H1 (cell line): ENCODE data around the gene KIDINS220. TPM values are rescaled to one million over a fixed set of nuclear protein-coding genes. Genes with fewer than 3 reads are reported as not detected.

Source experiments
- CTCF ChIA-PET: fragments of 300-600 bp; sonication (Branson Sonifier 250); formaldehyde crosslinking; loops from one replicate; lab custom pipeline; 2021; ENCODE audit not compliant: partially characterized antibody; lab: Charles Lee
- POLR2A ChIA-PET: fragments of 300-600 bp; sonication (Branson Sonifier 250); formaldehyde crosslinking; loops from one replicate; lab custom pipeline; 2021; ENCODE audit warnings: inconsistent platforms; ENCODE audit not compliant: partially characterized antibody; lab: Charles Lee
- DNase-seq, 2 experiments: peaks; one replicate each; pipeline versions ENCODE4 v3.0.0 to v3.0.0-alpha.2; 2010 to 2022; ENCODE audit warnings: low spot score in 2 of 2, low read depth in 1 of 2, mixed read lengths in 1 of 2
- FAIRE-seq: peaks from 2 replicates; lab custom pipeline; 2011; peaks lifted over from hg19 to GRCh38; lab: Jason Lieb, UNC
- H2AFZ ChIP-seq: 2 replicates; pipeline ENCODE4 v1.8.1; 2012; ENCODE audit warnings: low read length, inconsistent platforms
- H2AK5ac ChIP-seq: 2 replicates; pipeline ENCODE4 v1.6.1; 2013; ENCODE audit warnings: low read depth, low read length
- H2BK120ac ChIP-seq: replicated peaks from 2 replicates; pipeline ENCODE3; 2013; ENCODE audit warnings: low read depth, low read length, inconsistent platforms
- H2BK12ac ChIP-seq: 2 replicates; pipeline ENCODE4 v1.6.1; 2013; ENCODE audit warnings: low read depth, low read length
- H2BK15ac ChIP-seq: 2 replicates; pipeline ENCODE4 v1.6.1; 2013; ENCODE audit warnings: low read length
- H2BK20ac ChIP-seq: 2 replicates; pipeline ENCODE4 v1.6.1; 2013; ENCODE audit warnings: low read length
- H2BK5ac ChIP-seq: 2 replicates; pipeline ENCODE4 v1.6.1; 2013; ENCODE audit warnings: low read depth, low read length
- H3K14ac ChIP-seq: 2 replicates; pipeline ENCODE4 v1.6.1; 2013; ENCODE audit warnings: inconsistent platforms; ENCODE audit not compliant: insufficient read length
- H3K18ac ChIP-seq: 2 replicates; pipeline ENCODE4 v1.6.1; 2013; ENCODE audit warnings: low read length; ENCODE audit errors: extremely low read depth
- H3K23ac ChIP-seq: 2 replicates; pipeline ENCODE4 v1.6.1; 2013; ENCODE audit warnings: inconsistent platforms; ENCODE audit not compliant: insufficient read length
- H3K23me2 ChIP-seq: 2 replicates; pipeline ENCODE4 v1.6.1; 2013; ENCODE audit warnings: low read depth, low read length
- H3K27ac ChIP-seq: 2 replicates; pipeline ENCODE4 v1.6.1; 2011; ENCODE audit warnings: low read depth, low read length, inconsistent platforms
- H3K27me3 ChIP-seq, 4 experiments: replicated peaks in 1 of 4; 1 replicate in 1 of 4; 2 replicates in 3 of 4; pipeline versions ENCODE4 v1.6.1 to v1.8.1; 2011 to 2013; ENCODE audit warnings: low read length in 3 of 4, mild to moderate bottlenecking in 3 of 4, inconsistent platforms in 2 of 4, mixed read lengths in 2 of 4, moderate library complexity in 1 of 4; ENCODE audit not compliant: control insufficient read depth in 3 of 4, insufficient read depth in 3 of 4; ENCODE audit errors: extremely low read depth in 1 of 4
- H3K36me3 ChIP-seq, 4 experiments: 2 replicates each; pipeline versions ENCODE4 v1.6.1 to v1.8.1; 2011 to 2013; ENCODE audit warnings: mild to moderate bottlenecking in 4 of 4, low read length in 3 of 4, moderate library complexity in 2 of 4, control low read depth in 1 of 4, inconsistent platforms in 1 of 4; ENCODE audit not compliant: insufficient read depth in 4 of 4, control insufficient read depth in 2 of 4
- H3K4ac ChIP-seq: replicated peaks from 2 replicates; pipeline ENCODE3; 2013; ENCODE audit warnings: low read length, low read depth, mixed read lengths, inconsistent platforms; ENCODE audit not compliant: insufficient read length
- H3K4me1 ChIP-seq, 4 experiments: replicated peaks in 1 of 4; 1 replicate in 1 of 4; 2 replicates in 3 of 4; pipeline versions ENCODE4 v1.6.1 to v1.8.1; 2011 to 2013; ENCODE audit warnings: low read length in 3 of 4, inconsistent platforms in 2 of 4, mixed read lengths in 1 of 4; ENCODE audit not compliant: insufficient read depth in 4 of 4, control insufficient read depth in 3 of 4
- H3K4me2 ChIP-seq, 2 experiments: 2 replicates each; pipeline versions ENCODE4 v1.6.1 to v1.8.1; 2011 to 2013; ENCODE audit warnings: low read depth in 2 of 2, low read length in 2 of 2, control low read depth in 1 of 2, inconsistent platforms in 1 of 2, mild to moderate bottlenecking in 1 of 2; ENCODE audit not compliant: insufficient read depth in 1 of 2
- H3K4me3 ChIP-seq, 4 experiments: fragments of 200-600, 300-600 bp in 1 of 4; sonication (generic), shearing (Covaris generic), sonication (Bioruptor Twin) in 1 of 4; 2 replicates each; pipeline versions ENCODE4 v1.5.1 to v1.8.1; 2011 to 2016; ENCODE audit warnings: low read length in 4 of 4, low read depth in 3 of 4, control low read depth in 2 of 4, inconsistent platforms in 2 of 4, mild to moderate bottlenecking in 2 of 4, mixed read lengths in 1 of 4, moderate library complexity in 1 of 4; ENCODE audit not compliant: insufficient read depth in 2 of 4; ENCODE audit errors: extremely low read depth in 1 of 4
- H3K56ac ChIP-seq: replicated peaks from 2 replicates; pipeline ENCODE3; 2013; ENCODE audit warnings: low read depth, mild to moderate bottlenecking, mixed read lengths, low read length, inconsistent platforms; ENCODE audit not compliant: insufficient read length
- H3K79me1 ChIP-seq: 2 replicates; pipeline ENCODE4 v1.6.1; 2013; ENCODE audit warnings: low read depth, low read length, control low read depth
- H3K79me2 ChIP-seq, 2 experiments: 2 replicates each; pipeline versions ENCODE4 v1.6.1 to v1.8.1; 2012 to 2013; ENCODE audit warnings: low read length in 2 of 2, mild to moderate bottlenecking in 2 of 2, inconsistent platforms in 1 of 2; ENCODE audit not compliant: insufficient read depth in 2 of 2, control insufficient read depth in 1 of 2
- H3K9ac ChIP-seq, 4 experiments: replicated peaks in 1 of 4; 1 replicate in 1 of 4; 2 replicates in 3 of 4; pipeline versions ENCODE4 v1.6.1 to v1.8.1; 2011 to 2013; ENCODE audit warnings: low read depth in 3 of 4, low read length in 3 of 4, control low read depth in 2 of 4, mild to moderate bottlenecking in 2 of 4, moderate library complexity in 2 of 4, inconsistent platforms in 1 of 4; ENCODE audit errors: extremely low read depth in 1 of 4
- H3K9me3 ChIP-seq, 2 experiments: 2 replicates each; pipeline versions ENCODE4 v1.6.1 to v1.8.1; 2012 to 2013; ENCODE audit warnings: mild to moderate bottlenecking in 2 of 2, moderate library complexity in 2 of 2, control low read depth in 1 of 2, inconsistent platforms in 1 of 2, low read depth in 1 of 2, low read length in 1 of 2, mixed read lengths in 1 of 2; ENCODE audit not compliant: insufficient read depth in 2 of 2
- H4K20me1 ChIP-seq, 2 experiments: replicated peaks in 1 of 2; 2 replicates each; pipeline versions ENCODE3 to v1.8.1; 2011 to 2013; ENCODE audit warnings: inconsistent platforms in 2 of 2, low read length in 2 of 2, mild to moderate bottlenecking in 1 of 2; ENCODE audit not compliant: insufficient read depth in 2 of 2, control insufficient read depth in 1 of 2
- H4K5ac ChIP-seq: 2 replicates; pipeline ENCODE4 v1.6.1; 2013; ENCODE audit warnings: low read length, low read depth, mixed read lengths, inconsistent platforms; ENCODE audit not compliant: insufficient read length
- H4K8ac ChIP-seq: 2 replicates; pipeline ENCODE4 v1.8.0; 2013; ENCODE audit warnings: mild to moderate bottlenecking, moderate library complexity, low read length, inconsistent platforms; ENCODE audit not compliant: insufficient read depth; ENCODE audit errors: extremely low read depth
- H4K91ac ChIP-seq: replicated peaks from 2 replicates; pipeline ENCODE3; 2013; ENCODE audit warnings: low read length, mixed read lengths, inconsistent platforms; ENCODE audit not compliant: insufficient read length
- ASH2L ChIP-seq: fragments of 200-600, 300-600 bp; sonication (generic); IDR thresholded peaks from one replicate; pipeline ENCODE4 v1.7.1; 2017; ENCODE audit warnings: low read length
- JUN ChIP-seq: IDR thresholded peaks from 2 replicates; pipeline ENCODE4 v1.6.1; 2011; ENCODE audit warnings: low read depth, mild to moderate bottlenecking, improper control_type of control experiment, low read length
- WGBS, 2 experiments: shearing (Covaris generic) in 1 of 2; methylation state at CpG; one replicate each; pipeline versions ENCODE4 v1.1.6 to v1.1.7; 2013 to 2015; ENCODE audit warnings: low lambda C conversion rate in 2 of 2, mixed read lengths in 2 of 2, inconsistent platforms in 1 of 2, low coverage in 1 of 2, missing lambda C conversion rate in 1 of 2; ENCODE audit not compliant: insufficient replicate concordance in 2 of 2, insufficient coverage in 1 of 2, insufficient read length in 1 of 2; ENCODE audit errors: extremely low coverage in 1 of 2, missing lambda C conversion rate in 1 of 2; 5-methylcytosine and 5-hydroxymethylcytosine counted together
- polyA plus RNA-seq, 7 experiments: library from polyadenylated mRNA; depleted of rRNA in 3 of 7; stranded (reverse) in 5 of 7; unstranded in 2 of 7; fragments of >200 nt in 5 of 7; fragments of 200-250 nt in 2 of 7; gene quantifications; 1 replicate in 5 of 7; 2 replicates in 1 of 7; 4 replicates in 1 of 7; pipeline versions ENCODE4 v1.2.1 to v1.2.3, GENCODE V29; 2011 to 2013; ENCODE audit warnings: missing spikeins in 2 of 7, mixed read lengths in 2 of 7
- total RNA-seq: library from RNA; stranded (reverse); fragmentation: NEBNext Ultra II Directional; extraction: Animal tissue kit (Norgen Biotek cat#: 25700); gene quantifications from 2 replicates; pipeline ENCODE4 v1.2.1, GENCODE V29; 2021

The KIDINS220 gene
- total and polyA plus RNA-seq, 2 of the 8 experiments (the other 6 are each of a cell fraction or from before 2014, with no cell fraction given): 21.2 to 27.1 TPM

- Histone ChIP-seq H3K4me3 (no peak overlapping the region), H3K79me1 (no peaks in the 10 kb centered on the region), H3K27ac (no peak overlapping the region), H2BK12ac (no peak overlapping the region), H3K23ac (no peak overlapping the region), H3K27me3 (no peaks in the 10 kb centered on the region), H2BK20ac (no peak overlapping the region), H3K4ac (no peak overlapping the region), H3K9me3 (no peaks in the 10 kb centered on the region), H3K9ac (no peak overlapping the region), H2BK15ac (no peak overlapping the region), H3K56ac (no peak overlapping the region), H3K79me2 (no peaks in the 10 kb centered on the region), H3K18ac (no peak overlapping the region), H2AK5ac (no peak overlapping the region), H3K4me2 (no peak overlapping the region), H3K23me2 (no peaks in the 10 kb centered on the region), H4K5ac (no peak overlapping the region), H2AFZ (no peak overlapping the region), H3K14ac (no peak overlapping the region), H3K4me1 (peaks cover 0 to 4% (median under 1%) of the 10 kb centered on the region in 4 experiments; a peak in 2 of 7 replicates), H4K20me1 (no peaks in the 10 kb centered on the region), H3K36me3 (no peaks in the 10 kb centered on the region), H2BK5ac (no peak overlapping the region), H2BK120ac (no peak overlapping the region), H4K8ac (no peak overlapping the region), H4K91ac (no peak overlapping the region)
- FAIRE-seq: no peak
- 89% methylated on average over 7 of the region's 7 CpGs; no CpG with 5 or more reads in 1 of the 2 experiments for WGBS, 2 experiments
- ChIA-PET POLR2A (no interaction called here), CTCF (interaction anchor here (0.6 kb wide), 1 partner anchor 15 kb away, joined by 3 read pairs; no protein-coding TSS in a partner anchor)
- TF ChIP-seq JUN (no peak), ASH2L (no peak)
- no peak for DNase-seq
These were observed 20.9 kb upstream of the KIDINS220 start for GRCh38 chr2:8858264-8858663.
